Ishikawa (cell line): Measurements from ENCODE around the gene OR1J4.

ENCODE experiments used
- MAX ChIP-seq: IDR thresholded peaks from 2 replicates; pipeline ENCODE4 v1.6.1; 2012
- RAD21 ChIP-seq: IDR thresholded peaks from 2 replicates; pipeline ENCODE4 v1.6.1; 2012; ENCODE audit warnings: low read depth
- TCF12 ChIP-seq: IDR thresholded peaks from 2 replicates; pipeline ENCODE4 v1.6.1; 2012; ENCODE audit warnings: low read depth

GRCh38 chr9:122518841-122519240 is at the start of gene OR1J4:
- no peak for TF ChIP-seq RAD21
- TF ChIP-seq MAX, result no peak
- TF ChIP-seq TCF12, result no peak
